Measurements from ENCODE around the gene SSC5D. TPM values are rescaled to one million over a fixed set of nuclear protein-coding genes. Genes with fewer than 3 reads are reported as not detected.

The SSC5D gene
- polyA plus RNA-seq, 1 of the 3 experiments (the other 2 are of a cell fraction), result 4.9 TPM

- ChIA-PET POLR2A (interaction anchor here (0.7 to 1.7 kb wide), 7 partner anchors 12 to 96 kb away, joined by 3 to 12 read pairs (median 8); partner anchors contain the start of genes NAT14, UBE2S and ZNF628), CTCF (interaction anchor here (0.6 to 3.8 kb wide), 52 partner anchors 10 to 774 kb away, joined by 3 to 162 read pairs (median 4); partner anchors contain the start of genes NAT14, SBK3, SSC5D and U2AF2)
- 41% methylated on average over 36 of the region's 64 CpGs for WGBS (ENCODE audit: low lambda C conversion rate)
- Histone ChIP-seq H2AFZ (ENCODE audit: low read depth) (peak overlapping the region; percentile 75; the same call in 1 of the 2 replicates), H3K4me3 (ENCODE audit: low read depth in 2 of 2, low read length in 1 of 2) (peak overlapping the region; percentile 49 to 62), H3K27ac (ENCODE audit: low read depth in 2 of 2, low read length in 1 of 2) (peak overlapping the region in 1 of 2 experiments; percentile 71; a peak in 1 of 4 replicates), H3K9me3 (no peaks in the 10 kb centered on the region), H3K4me2 (peak overlapping the region; percentile 70; the same call in 1 of the 2 replicates), H3K9me2 (no peaks in the 10 kb centered on the region), H4K20me1 (ENCODE audit: insufficient read depth) (no peaks in the 10 kb centered on the region), H3K9ac (peak overlapping the region; percentile 29; the same call in 1 of the 2 replicates), H3K36me3 (replicated peaks in 1 of 2; ENCODE audit: control insufficient read depth in 1 of 2, insufficient read depth in 2 of 2, low read length in 1 of 2) (no peaks in the 10 kb centered on the region), H3F3A (replicated peaks; ENCODE audit: insufficient read depth) (peaks cover 5% of the 10 kb centered on the region), H3K4me1 (ENCODE audit: control insufficient read depth in 1 of 2, insufficient read depth in 2 of 2, low read depth in 1 of 2, low read length in 1 of 2) (peaks cover 0 to 6% of the 10 kb centered on the region in 2 experiments; a peak in 1 of 4 replicates), H3K27me3 (ENCODE audit: insufficient read depth) (no peaks in the 10 kb centered on the region), H3K79me2 (ENCODE audit: insufficient read depth) (no peaks in the 10 kb centered on the region)
- DNase-seq, result peak; percentile 99
- TF ChIP-seq CTCF (IDR thresholded peaks at IDR 0.05) (peak; percentile 96), RCOR1 (IDR thresholded peaks at IDR 0.05; ENCODE audit: low read length) (peak; percentile 28), RAD21 (IDR thresholded peaks at IDR 0.05; ENCODE audit: low read length) (peak; percentile 93), NRF1 (IDR thresholded peaks at IDR 0.05; ENCODE audit: low read depth, low read length) (peak; percentile 84), MAX (IDR thresholded peaks at IDR 0.05; ENCODE audit: low read depth) (peak; percentile 99), FOXJ3 (CRISPR knock-in tag; IDR thresholded peaks at IDR 0.05) (no peak), RXRA (IDR thresholded peaks at IDR 0.05; ENCODE audit: borderline replicate concordance, low read depth) (no peak), ZBTB33 (IDR thresholded peaks at IDR 0.05; ENCODE audit: borderline replicate concordance, low read depth) (no peak), ELF1 (IDR thresholded peaks at IDR 0.05) (peak; percentile 50; the same call in 1 of the 2 replicates), SMC3 (IDR thresholded peaks at IDR 0.05; ENCODE audit: low read depth, low read length) (peak; percentile 84), CHD2 (IDR thresholded peaks at IDR 0.05; ENCODE audit: low read length, partially characterized antibody) (peak; percentile 64), RFX5 (IDR thresholded peaks at IDR 0.05; ENCODE audit: low read length) (peak; percentile 99)
Measured at GRCh38 chr19:55503502-55504251, 15.4 kb downstream of the SSC5D start.
